Fibroblast of lung (primary cell): Measurements from ENCODE around the gene AKR1C2.
"Not testable (repeated sequence)": the region's sequence is repeated elsewhere in the genome, so short reads cannot be mapped to it uniquely, and the experiment has no call there.

Source experiments
- CTCF ChIP-seq, 2 donors: IDR thresholded peaks in 1 of 2; conservative IDR thresholded peaks in 1 of 2; 1 replicate in 1 of 2; 2 replicates in 1 of 2; pipeline ENCODE4 v1.5.1; 2011 to 2012; ENCODE audit warnings: low read length in 2 of 2, control low read depth in 1 of 2, inconsistent platforms in 1 of 2, low read depth in 1 of 2, mild to moderate bottlenecking in 1 of 2
- EZH2 ChIP-seq: IDR thresholded peaks from 2 replicates; pipeline ENCODE4 v1.5.1; 2012; ENCODE audit warnings: low read length, control low read depth, mild to moderate bottlenecking; ENCODE audit errors: missing control alignments

- TF ChIP-seq CTCF (conservative IDR thresholded peaks at IDR 0.05 in 1 of 2, IDR thresholded peaks at IDR 0.05 in 1 of 2; ENCODE audit: low read depth in 1 of 2, low read length in 2 of 2) = peak; percentile 29 to 37
- not testable (repeated sequence) for TF ChIP-seq EZH2
Observed at GRCh38 chr10:5018671-5019277, 15.1 kb upstream of the AKR1C2 start.
